Esophagus squamous epithelium (tissue), 5 donors: ENCODE results near the gene TMEM14A. TPM values are rescaled to one million over a fixed set of nuclear protein-coding genes. Genes with fewer than 3 reads are reported as not detected.
A peak's percentile ranks its signal among the peaks of the same experiment; 100 is the strongest.
"Not testable (repeated sequence)": the region's sequence is repeated elsewhere in the genome, so short reads cannot be mapped to it uniquely, and the experiment has no call there.

Source experiments
- DNase-seq: peaks from one replicate; lab custom pipeline; 2025; lab: John Stamatoyannopoulos, UW
- H3K27ac ChIP-seq, 4 donors: fragments of 200-600 bp; sonication (generic); one replicate each; pipeline ENCODE4 v1.5.1; 2016 to 2019; ENCODE audit warnings: mild to moderate bottlenecking in 1 of 4
- H3K27me3 ChIP-seq, 4 donors: fragments of 200-600 bp; sonication (generic); 1 replicate in 3 of 4; 2 replicates in 1 of 4; pipeline versions ENCODE4 v1.5.1 to v1.6.0; 2017 to 2021; ENCODE audit warnings: antibody characterized with exemption in 1 of 4
- H3K36me3 ChIP-seq, 3 donors: fragments of 200-600 bp; sonication (generic); one replicate each; pipeline ENCODE4 v1.5.1; 2016 to 2019
- H3K4me1 ChIP-seq, 3 donors: fragments of 200-600 bp; sonication (generic); one replicate each; pipeline ENCODE4 v1.5.1; 2017 to 2019
- H3K4me3 ChIP-seq, 4 donors: fragments of 200-600 bp; sonication (generic); 1 replicate in 3 of 4; 2 replicates in 1 of 4; pipeline ENCODE4 v1.5.1; 2016 to 2019; ENCODE audit warnings: mild to moderate bottlenecking in 2 of 4, moderate library complexity in 1 of 4
- H3K9me3 ChIP-seq, 3 donors: fragments of 200-600 bp; sonication (generic); one replicate each; pipeline ENCODE4 v1.5.1; 2016 to 2019
- CTCF ChIP-seq, 6 experiments: fragments of 450-650 bp in 4 of 6; fragments of 200-600 bp in 2 of 6; sonication (generic) in 2 of 6; IDR thresholded peaks; one replicate each; pipeline ENCODE4 v1.5.1; 2016 to 2019; ENCODE audit warnings: antibody characterized with exemption in 6 of 6, mild to moderate bottlenecking in 4 of 6, moderate library complexity in 4 of 6
- POLR2A ChIP-seq, 4 donors: fragments of 450-650 bp; IDR thresholded peaks; one replicate each; pipeline ENCODE4 v1.6.1; 2017; ENCODE audit warnings: antibody characterized with exemption in 4 of 4, mild to moderate bottlenecking in 4 of 4, moderate library complexity in 3 of 4
- WGBS, 2 donors: methylation state at CpG; one replicate each; pipeline ENCODE4 v1.1.5; 2018; 5-methylcytosine and 5-hydroxymethylcytosine counted together
- intact Hi-C: fragments of 100-400 bp; cut with DNase I; formaldehyde crosslinking; loops from one replicate; pipeline ENCODE4 v1.15.0; 2022
- total RNA-seq, 4 donors: library from RNA; depleted of rRNA; stranded (reverse); fragments of >200 nt; gene quantifications; one replicate each; pipeline ENCODE4 v1.1.0, GENCODE V29; 2016
- donor health status: DM: yes; HTN: yes; CAD: no.

Gene TMEM14A
- total RNA-seq, 4 donors from 2014 or later = 38.1 to 102 (median 51.3) TPM

- Histone ChIP-seq H3K4me1 (peaks cover 19 to 32% (median 22%) of the 10 kb centered on the region in 3 donors), H3K36me3 (peaks cover 0 to 15% (median 4%) of the 10 kb centered on the region in 3 donors), H3K9me3 (no peaks in the 10 kb centered on the region), H3K4me3 (peak overlapping the region in 2 of 4 donors; percentile 1 to 90), H3K27me3 (no peaks in the 10 kb centered on the region), H3K27ac (peak overlapping the region in 1 of 4 donors; percentile 13)
- intact Hi-C loops = no loop called here
- TF ChIP-seq POLR2A (IDR thresholded peaks at IDR 0.05) (no peak), CTCF (IDR thresholded peaks at IDR 0.05) (no peak)
- DNase-seq = no peak
- WGBS, 2 donors = 32 to 51% methylated on average over 9 of the region's 9 CpGs
Observed at GRCh38 chr6:52672412-52673025, 1.6 kb downstream of the TMEM14A start.

- peaks cover 0 to 33% (median 4%) of the 10 kb centered on the region in 3 donors for H3K36me3 ChIP-seq
- DNase-seq = no peak
- intact Hi-C loops = no loop called here
- H3K4me1 ChIP-seq = peaks cover 19 to 37% (median 22%) of the 10 kb centered on the region in 3 donors
- no peak for TF ChIP-seq POLR2A (IDR thresholded peaks at IDR 0.05)
- TF ChIP-seq CTCF (IDR thresholded peaks at IDR 0.05) = no peak
- H3K27ac ChIP-seq = no peak overlapping the region
- H3K27me3 ChIP-seq = no peaks in the 10 kb centered on the region
- H3K4me3 ChIP-seq = no peak overlapping the region
- WGBS, 2 donors = 88 to 94% methylated on average over 7 of the region's 7 CpGs
- H3K9me3 ChIP-seq = no peaks in the 10 kb centered on the region
Observed at GRCh38 chr6:52674666-52675065, 3.8 kb downstream of the TMEM14A start.

- Histone ChIP-seq H3K4me3 (no peak overlapping the region), H3K9me3 (no peaks in the 10 kb centered on the region), H3K27me3 (no peaks in the 10 kb centered on the region), H3K4me1 (peaks cover 18 to 33% (median 19%) of the 10 kb centered on the region in 3 donors), H3K27ac (no peak overlapping the region), H3K36me3 (peaks cover 0 to 38% (median 4%) of the 10 kb centered on the region in 3 donors)
- 55 to 85% methylated on average over 1 of the region's 1 CpG for WGBS, 2 donors
- TF ChIP-seq CTCF (IDR thresholded peaks at IDR 0.05) (no peak), POLR2A (IDR thresholded peaks at IDR 0.05) (no peak)
- intact Hi-C loops = no loop called here
- no peak for DNase-seq
Observed at GRCh38 chr6:52675372-52675771, 4.5 kb downstream of the TMEM14A start.

- H3K36me3 ChIP-seq = peaks cover 0 to 47% (median 4%) of the 10 kb centered on the region in 3 donors
- H3K4me1 ChIP-seq = peaks cover 6 to 23% (median 11%) of the 10 kb centered on the region in 3 donors
- 76 to 87% methylated on average over 8 of the region's 8 CpGs for WGBS, 2 donors
- H3K4me3 ChIP-seq, H3K27ac ChIP-seq, H3K9me3 ChIP-seq, H3K27me3 ChIP-seq, intact Hi-C loops, DNase-seq: not testable (repeated sequence)
Observed at GRCh38 chr6:52676631-52677030, 5.7 kb downstream of the TMEM14A start.

GRCh38 chr6:52681416-52681815 lies 10.5 kb downstream of the TMEM14A start:
- TF ChIP-seq POLR2A (IDR thresholded peaks at IDR 0.05) (no peak), CTCF (IDR thresholded peaks at IDR 0.05) (no peak)

More at GRCh38 chr6:52681416-52681815, 10.5 kb downstream of the TMEM14A start:
- DNase-seq = no peak
- intact Hi-C loops = no loop called here
- peaks cover 0 to 87% (median 4%) of the 10 kb centered on the region in 3 donors for H3K36me3 ChIP-seq
- H3K27me3 ChIP-seq = no peaks in the 10 kb centered on the region
- H3K4me1 ChIP-seq = peaks cover 0 to 5% (median 0%) of the 10 kb centered on the region in 3 donors
- H3K27ac ChIP-seq = no peak overlapping the region
- H3K9me3 ChIP-seq = no peaks in the 10 kb centered on the region
- H3K4me3 ChIP-seq = no peak overlapping the region
